Testis (tissue), 2 donors: ENCODE data around the gene SLC6A14.

Experiments used
- CTCF ChIP-seq, 3 experiments: fragments of 450-650 bp in 2 of 3; fragments of 200-600 bp in 1 of 3; sonication (generic) in 1 of 3; IDR thresholded peaks; one replicate each; pipeline ENCODE4 v1.5.1; 2016 to 2019; ENCODE audit warnings: antibody characterized with exemption in 3 of 3, mild to moderate bottlenecking in 2 of 3, moderate library complexity in 1 of 3
- POLR2A ChIP-seq: fragments of 450-650 bp; IDR thresholded peaks from one replicate; pipeline ENCODE4 v1.6.1; 2017; ENCODE audit warnings: antibody characterized with exemption, mild to moderate bottlenecking, moderate library complexity

- no peak for TF ChIP-seq POLR2A
- TF ChIP-seq CTCF (IDR thresholded peaks at IDR 0.05), result no peak
Measured at GRCh38 chrX:116417214-116417613, 19.2 kb upstream of the SLC6A14 start.
